Esophagus squamous epithelium (tissue), 4 donors: ENCODE measurements around the gene SLC12A7.

Source experiments
- POLR2A ChIP-seq, 4 donors: fragments of 450-650 bp; IDR thresholded peaks; one replicate each; pipeline ENCODE4 v1.6.1; 2017; ENCODE audit warnings: antibody characterized with exemption in 4 of 4, mild to moderate bottlenecking in 4 of 4, moderate library complexity in 3 of 4
- TF ChIP-seq, protein P1 (sequence below), 6 experiments: fragments of 450-650 bp in 4 of 6; fragments of 200-600 bp in 2 of 6; sonication (generic) in 2 of 6; IDR thresholded peaks; one replicate each; pipeline ENCODE4 v1.5.1; 2016 to 2019; ENCODE audit warnings: antibody characterized with exemption in 6 of 6, mild to moderate bottlenecking in 4 of 6, moderate library complexity in 4 of 6

- no peak for TF ChIP-seq POLR2A (IDR thresholded peaks at IDR 0.05)
- TF ChIP-seq, protein P1, sequence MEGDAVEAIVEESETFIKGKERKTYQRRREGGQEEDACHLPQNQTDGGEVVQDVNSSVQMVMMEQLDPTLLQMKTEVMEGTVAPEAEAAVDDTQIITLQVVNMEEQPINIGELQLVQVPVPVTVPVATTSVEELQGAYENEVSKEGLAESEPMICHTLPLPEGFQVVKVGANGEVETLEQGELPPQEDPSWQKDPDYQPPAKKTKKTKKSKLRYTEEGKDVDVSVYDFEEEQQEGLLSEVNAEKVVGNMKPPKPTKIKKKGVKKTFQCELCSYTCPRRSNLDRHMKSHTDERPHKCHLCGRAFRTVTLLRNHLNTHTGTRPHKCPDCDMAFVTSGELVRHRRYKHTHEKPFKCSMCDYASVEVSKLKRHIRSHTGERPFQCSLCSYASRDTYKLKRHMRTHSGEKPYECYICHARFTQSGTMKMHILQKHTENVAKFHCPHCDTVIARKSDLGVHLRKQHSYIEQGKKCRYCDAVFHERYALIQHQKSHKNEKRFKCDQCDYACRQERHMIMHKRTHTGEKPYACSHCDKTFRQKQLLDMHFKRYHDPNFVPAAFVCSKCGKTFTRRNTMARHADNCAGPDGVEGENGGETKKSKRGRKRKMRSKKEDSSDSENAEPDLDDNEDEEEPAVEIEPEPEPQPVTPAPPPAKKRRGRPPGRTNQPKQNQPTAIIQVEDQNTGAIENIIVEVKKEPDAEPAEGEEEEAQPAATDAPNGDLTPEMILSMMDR (IDR thresholded peaks at IDR 0.05): no peak
These were observed 12.6 kb upstream of the SLC12A7 start for GRCh38 chr5:1124205-1125029.
